ENCODE measurements around the gene CAPSL.

GRCh38 chr5:35887321-35888100 is 50.9 kb downstream of the CAPSL start:
- no peak for TF ChIP-seq CTCF (IDR thresholded peaks at IDR 0.05)
- no peak for TF ChIP-seq POLR2A (IDR thresholded peaks at IDR 0.05)
